Right lobe of liver (tissue), 6 donors: ENCODE measurements around the gene GNGT1. TPM values are rescaled to one million over a fixed set of nuclear protein-coding genes. Genes with fewer than 3 reads are reported as not detected.

Experiments used
- ATAC-seq, 4 donors: fragments of 200-7000 bp; cut with Tn5 transposase; one replicate each; pipeline ENCODE4 v1.9.1; 2020; ENCODE audit warnings: mild to moderate bottlenecking in 4 of 4, moderate library complexity in 4 of 4
- DNase-seq, 3 donors: peaks; one replicate each; pipeline ENCODE4 v3.0.0-alpha.2; 2020
- H3K27ac ChIP-seq, 3 donors: fragments of 200-600 bp; one replicate each; pipeline ENCODE4 v1.8.0; 2022
- H3K27me3 ChIP-seq, 2 donors: fragments of 200-600 bp; one replicate each; pipeline ENCODE4 v1.8.0; 2022
- H3K36me3 ChIP-seq, 4 donors: fragments of 200-600 bp; sonication (generic) in 1 of 4; one replicate each; pipeline versions ENCODE4 v1.5.1 to v1.8.0; 2017 to 2022; ENCODE audit warnings: control low read depth in 1 of 4
- H3K4me1 ChIP-seq, 4 donors: fragments of 200-600 bp; sonication (generic) in 1 of 4; one replicate each; pipeline versions ENCODE4 v1.5.1 to v1.8.0; 2017 to 2022; ENCODE audit warnings: control low read depth in 1 of 4
- H3K4me3 ChIP-seq, 3 donors: fragments of 200-600 bp; one replicate each; pipeline ENCODE4 v1.8.0; 2022
- H3K9me3 ChIP-seq, 4 donors: fragments of 200-600 bp; sonication (generic) in 1 of 4; one replicate each; pipeline versions ENCODE4 v1.5.1 to v1.8.0; 2017 to 2022; ENCODE audit warnings: control low read depth in 1 of 4
- CTCF ChIP-seq, 4 donors: fragments of 200-600 bp in 3 of 4; fragments of 450-650 bp in 1 of 4; IDR thresholded peaks; one replicate each; pipeline versions ENCODE4 v1.5.1 to v1.8.0; 2016 to 2022; ENCODE audit warnings: antibody characterized with exemption in 4 of 4, mild to moderate bottlenecking in 2 of 4
- POLR2A ChIP-seq: fragments of 450-650 bp; IDR thresholded peaks from one replicate; pipeline ENCODE4 v1.6.1; 2017; ENCODE audit warnings: antibody characterized with exemption, mild to moderate bottlenecking
- WGBS: methylation state at CpG from one replicate; pipeline ENCODE4 v1.1.6; 2018; ENCODE audit warnings: low coverage, low lambda C conversion rate; ENCODE audit not compliant: insufficient coverage; ENCODE audit errors: missing lambda C conversion rate; 5-methylcytosine and 5-hydroxymethylcytosine counted together
- intact Hi-C, 2 donors: fragments of 100-400 bp; cut with DNase I; formaldehyde crosslinking; loops; one replicate each; pipeline versions ENCODE4 v1.11.2 to v1.14.1; 2022
- total RNA-seq, 6 experiments: library from RNA; depleted of rRNA in 2 of 6; stranded (reverse); fragments of >200 nt in 2 of 6; fragmentation: NEBNext Ultra II Directional in 3 of 6; extraction: Animal tissue kit (Norgen Biotek cat#: 25700) in 3 of 6; gene quantifications; one replicate each; pipeline versions ENCODE4 v1.1.0 to v1.2.4, GENCODE V29; 2016 to 2023
- donor health status: DM: no; HTN: yes; CAD: no.
- donor health status: DM: no; HTN: no; CAD: no.
- donor health status: DM: no; HTN: no; CAD: no.
- donor health status: DM: no; HTN: yes; CAD: no.
- donor health status: DM: no; HTN: yes; CAD: no.

The GNGT1 gene
- total RNA-seq, 6 experiments from 2014 or later: not detected

GRCh38 chr7:93944673-93945072, 38.3 kb downstream of the GNGT1 start:
- H3K4me3 ChIP-seq: no peak overlapping the region
- H3K9me3 ChIP-seq: no peaks in the 10 kb centered on the region
- no peak for DNase-seq
- H3K4me1 ChIP-seq: no peaks in the 10 kb centered on the region
- WGBS: 21% methylated on average over 1 of the region's 1 CpG
- H3K27me3 ChIP-seq: no peaks in the 10 kb centered on the region
- no peaks in the 10 kb centered on the region for H3K36me3 ChIP-seq
- intact Hi-C loops: no loop called here
- no peak for TF ChIP-seq CTCF (IDR thresholded peaks at IDR 0.05)
- TF ChIP-seq POLR2A: no peak
- peak in 3 of 4 donors; percentile 58 to 83 (median 68) for ATAC-seq
- H3K27ac ChIP-seq: peak overlapping the region in 1 of 3 donors; percentile 12

GRCh38 chr7:93945083-93945482, 38.7 kb downstream of the GNGT1 start:
- intact Hi-C loops: no loop called here
- 21% methylated on average over 3 of the region's 3 CpGs for whole genome bisulfite sequencing
- Histone ChIP-seq H3K4me1 (no peaks in the 10 kb centered on the region), H3K36me3 (no peaks in the 10 kb centered on the region), H3K9me3 (no peaks in the 10 kb centered on the region), H3K27ac (peak overlapping the region in 2 of 3 donors; percentile 12 to 29), H3K27me3 (no peaks in the 10 kb centered on the region), H3K4me3 (no peak overlapping the region)
- DNase-seq (no peak), ATAC-seq (peak in 1 of 4 donors; percentile 42)
- TF ChIP-seq CTCF (IDR thresholded peaks at IDR 0.05) (no peak), POLR2A (no peak)

GRCh38 chr7:93945756-93946535, 39.6 kb downstream of the GNGT1 start:
- no peak overlapping the region for H3K4me3 ChIP-seq
- TF ChIP-seq POLR2A (no peak), CTCF (IDR thresholded peaks at IDR 0.05) (no peak)
- WGBS: 33% methylated on average over 5 of the region's 5 CpGs
- ATAC-seq: peak in 1 of 4 donors; percentile 65
- no peak for DNase-seq
- H3K36me3 ChIP-seq: no peaks in the 10 kb centered on the region
- no peak overlapping the region for H3K27ac ChIP-seq
- no peaks in the 10 kb centered on the region for H3K4me1 ChIP-seq
- H3K9me3 ChIP-seq: no peaks in the 10 kb centered on the region
- H3K27me3 ChIP-seq: no peaks in the 10 kb centered on the region
- intact Hi-C loops: no loop called here

- H3K27ac ChIP-seq: no peak overlapping the region
- no peak for TF ChIP-seq POLR2A
- no peak for TF ChIP-seq CTCF (IDR thresholded peaks at IDR 0.05)
- no peaks in the 10 kb centered on the region for H3K4me1 ChIP-seq
- H3K4me3 ChIP-seq: no peak overlapping the region
- H3K9me3 ChIP-seq: no peaks in the 10 kb centered on the region
- WGBS: 25% methylated on average over 1 of the region's 1 CpG
- DNase-seq (no peak), ATAC-seq (no peak)
- intact Hi-C loops: no loop called here
- H3K36me3 ChIP-seq: no peaks in the 10 kb centered on the region
- no peaks in the 10 kb centered on the region for H3K27me3 ChIP-seq
Observed at GRCh38 chr7:93948106-93948505, 41.7 kb downstream of the GNGT1 start.
